ENCODE data around the gene MRPS9.

The MRPS9 gene

DNA sequence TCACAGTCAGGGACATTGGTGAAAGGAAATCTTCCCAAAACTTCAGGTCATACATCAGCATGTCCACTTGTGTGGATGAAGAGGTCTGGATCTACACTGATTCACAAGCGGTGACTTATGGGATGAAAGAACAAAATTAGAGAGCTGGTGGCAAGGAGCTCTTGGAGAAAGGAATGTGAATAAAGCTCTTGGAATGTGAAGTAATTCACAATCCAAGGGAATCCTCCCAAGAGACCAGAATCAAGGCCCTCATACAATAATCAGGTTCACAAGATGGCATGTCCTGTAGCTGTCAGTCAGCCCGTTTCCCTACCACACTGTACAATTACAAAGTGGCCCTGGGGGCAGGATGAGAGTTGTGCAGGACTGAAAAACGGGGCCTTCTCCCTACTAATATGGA lies 96.2 kb downstream of the MRPS9 start:
- no peaks in the 10 kb centered on the region for H3K36me3 Mint-ChIP-seq (ENCODE audit: insufficient read depth)
- H3K27ac Mint-ChIP-seq (ENCODE audit: low read depth): no peak overlapping the region
- ATAC-seq (replicated peaks; ENCODE audit: extremely low read depth, poor library complexity, severe bottlenecking): no peak
- peaks cover 10% of the 10 kb centered on the region for H3K27me3 Mint-ChIP-seq
- H3K4me3 Mint-ChIP-seq: no peak overlapping the region
- H3K4me1 Mint-ChIP-seq: no peaks in the 10 kb centered on the region
- no peaks in the 10 kb centered on the region for H3K9me3 Mint-ChIP-seq
- no peak for DNase-seq (ENCODE audit: low spot score in 2 of 2)

- Mint-ChIP-seq H3K9me3 (no peaks in the 10 kb centered on the region), H3K4me1 (no peaks in the 10 kb centered on the region), H3K27me3 (peaks cover 21% of the 10 kb centered on the region), H3K27ac (ENCODE audit: low read depth) (no peak overlapping the region), H3K36me3 (ENCODE audit: insufficient read depth) (no peaks in the 10 kb centered on the region), H3K4me3 (no peak overlapping the region)
- DNase-seq (ENCODE audit: low spot score in 2 of 2) (no peak), ATAC-seq (replicated peaks; ENCODE audit: extremely low read depth, poor library complexity, severe bottlenecking) (no peak)
Measured at GRCh38 chr2:105135436-105135835, 97.6 kb downstream of the MRPS9 start.

DNA sequence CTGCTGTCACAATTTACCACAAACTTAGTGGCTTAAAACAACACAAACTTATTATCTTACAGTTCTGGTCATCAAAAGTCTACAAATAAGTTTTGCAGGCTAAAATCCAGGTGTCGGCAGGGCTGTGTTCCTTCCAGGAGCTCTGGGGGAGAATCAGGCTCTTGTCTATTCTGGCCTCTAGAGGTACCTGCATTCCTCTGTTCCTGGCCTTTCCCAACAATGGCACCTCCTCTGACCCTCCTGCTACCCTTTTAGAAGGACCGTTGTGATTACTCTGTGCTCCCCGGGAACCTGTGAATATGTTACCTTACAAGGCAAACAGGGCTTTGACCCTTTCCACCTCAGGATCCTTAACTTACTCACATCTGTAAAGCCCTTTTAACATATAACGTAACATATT lies 98.5 kb downstream of the MRPS9 start:
- peaks cover 2% of the 10 kb centered on the region for H3K36me3 Mint-ChIP-seq (ENCODE audit: insufficient read depth)
- H3K4me3 Mint-ChIP-seq: no peak overlapping the region
- no peak for ATAC-seq (replicated peaks; ENCODE audit: extremely low read depth, poor library complexity, severe bottlenecking)
- no peaks in the 10 kb centered on the region for H3K4me1 Mint-ChIP-seq
- H3K27me3 Mint-ChIP-seq: peaks cover 25% of the 10 kb centered on the region
- no peak for DNase-seq (ENCODE audit: low spot score in 2 of 2)
- no peaks in the 10 kb centered on the region for H3K9me3 Mint-ChIP-seq
- H3K27ac Mint-ChIP-seq (ENCODE audit: low read depth): no peak overlapping the region

DNA sequence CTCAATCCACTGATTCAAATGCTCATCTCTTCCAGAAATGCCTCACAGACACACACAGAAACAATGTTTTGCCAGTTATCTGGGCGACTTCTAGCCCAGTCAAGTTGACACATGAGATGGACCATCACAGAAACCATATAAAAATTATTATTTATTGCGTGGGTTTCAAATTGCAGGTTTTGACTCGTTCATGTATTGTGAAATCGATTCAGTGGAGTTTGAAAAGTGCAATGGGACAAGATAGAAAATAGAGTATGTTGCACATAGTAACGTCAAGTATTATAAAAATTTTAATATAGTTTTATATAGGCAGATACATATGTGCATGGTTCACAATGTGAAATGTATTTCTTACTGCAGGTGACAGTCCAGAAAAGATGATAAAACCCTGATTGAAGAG lies 100.8 kb downstream of the MRPS9 start:
- Mint-ChIP-seq H3K27me3 (peaks cover 31% of the 10 kb centered on the region), H3K4me3 (no peak overlapping the region), H3K27ac (ENCODE audit: low read depth) (no peak overlapping the region), H3K4me1 (no peaks in the 10 kb centered on the region), H3K36me3 (ENCODE audit: insufficient read depth) (peaks cover 2% of the 10 kb centered on the region), H3K9me3 (no peaks in the 10 kb centered on the region)
- DNase-seq (ENCODE audit: low spot score in 2 of 2) (no peak), ATAC-seq (replicated peaks; ENCODE audit: extremely low read depth, poor library complexity, severe bottlenecking) (no peak)

DNA sequence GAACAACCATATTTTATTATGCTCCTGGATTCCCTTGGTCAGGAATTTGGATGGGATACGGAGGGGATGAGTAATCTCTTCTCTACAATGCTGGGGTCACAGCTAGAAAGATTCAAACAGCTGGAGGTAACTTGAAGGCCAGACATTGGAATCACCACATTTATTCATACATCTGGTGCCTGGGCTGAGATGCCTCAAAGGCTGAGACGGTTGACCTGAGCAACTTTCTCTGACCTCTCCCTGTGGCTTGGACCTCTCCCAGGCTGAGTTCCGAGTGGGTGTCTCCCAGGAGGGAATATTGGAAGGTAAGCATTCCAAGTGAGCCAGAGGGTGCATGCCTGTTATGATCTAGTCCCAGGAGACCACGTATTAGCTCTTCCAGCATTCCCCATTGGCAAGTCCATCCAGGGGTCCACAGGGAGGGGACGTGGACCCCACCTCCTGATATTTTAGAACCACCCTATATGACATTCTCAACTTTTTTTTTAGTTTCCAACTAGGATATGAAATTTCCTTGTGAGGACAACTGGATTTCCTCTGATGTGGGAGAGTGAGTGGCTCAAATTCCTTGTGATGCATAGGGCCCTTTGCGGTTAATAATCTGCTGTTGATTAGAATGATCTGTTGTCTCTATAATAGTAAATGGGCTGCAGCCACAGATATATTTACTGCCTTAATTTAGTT lies 101.8 kb downstream of the MRPS9 start:
- Mint-ChIP-seq H3K9me3 (no peaks in the 10 kb centered on the region), H3K27me3 (peaks cover 35% of the 10 kb centered on the region), H3K4me1 (peaks cover 4% of the 10 kb centered on the region), H3K4me3 (no peak overlapping the region), H3K27ac (ENCODE audit: low read depth) (no peak overlapping the region), H3K36me3 (ENCODE audit: insufficient read depth) (peaks cover 2% of the 10 kb centered on the region)
- DNase-seq (ENCODE audit: low spot score in 2 of 2) (no peak), ATAC-seq (replicated peaks; ENCODE audit: extremely low read depth, poor library complexity, severe bottlenecking) (no peak)

- no peak for DNase-seq (ENCODE audit: low spot score in 2 of 2)
- H3K27ac Mint-ChIP-seq (ENCODE audit: low read depth): no peak overlapping the region
- no peak for ATAC-seq (replicated peaks; ENCODE audit: extremely low read depth, poor library complexity, severe bottlenecking)
- H3K27me3 Mint-ChIP-seq: peaks cover 40% of the 10 kb centered on the region
- H3K9me3 Mint-ChIP-seq: no peaks in the 10 kb centered on the region
- peaks cover 2% of the 10 kb centered on the region for H3K36me3 Mint-ChIP-seq (ENCODE audit: insufficient read depth)
- no peak overlapping the region for H3K4me3 Mint-ChIP-seq
- H3K4me1 Mint-ChIP-seq: peaks cover 7% of the 10 kb centered on the region
Measured at GRCh38 chr2:105140240-105140568, 102.3 kb downstream of the MRPS9 start.

DNA sequence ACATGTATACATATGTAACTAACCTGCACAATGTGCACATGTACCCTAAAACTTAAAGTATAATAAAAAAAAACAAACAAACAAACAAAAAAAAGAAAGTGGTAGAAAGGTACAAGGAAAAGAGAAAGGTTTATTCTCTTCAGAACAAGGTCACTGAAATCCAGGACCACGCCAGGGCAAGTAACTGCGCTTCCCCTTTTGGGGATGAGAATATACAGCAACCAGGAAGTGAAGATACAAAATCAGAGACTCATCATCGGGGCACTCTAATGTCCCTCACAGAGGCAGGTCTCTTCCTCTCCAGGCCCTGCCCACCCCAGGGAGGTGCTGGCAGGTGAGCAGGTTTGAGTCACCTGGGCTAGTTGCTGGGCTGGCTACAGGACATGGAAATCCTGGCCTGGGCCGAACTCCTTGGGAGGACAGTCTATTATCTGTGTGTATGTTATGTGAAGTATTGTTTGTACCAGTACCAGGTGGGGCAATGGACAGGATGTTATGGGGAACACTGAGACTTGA lies 103.3 kb downstream of the MRPS9 start:
- no peak for ATAC-seq (replicated peaks; ENCODE audit: extremely low read depth, poor library complexity, severe bottlenecking)
- DNase-seq (ENCODE audit: low spot score in 2 of 2): no peak
- H3K36me3 Mint-ChIP-seq (ENCODE audit: insufficient read depth): peaks cover 2% of the 10 kb centered on the region
- H3K4me1 Mint-ChIP-seq: peaks cover 7% of the 10 kb centered on the region
- no peaks in the 10 kb centered on the region for H3K9me3 Mint-ChIP-seq
- H3K27me3 Mint-ChIP-seq: peaks cover 40% of the 10 kb centered on the region
- H3K27ac Mint-ChIP-seq (ENCODE audit: low read depth): no peak overlapping the region
- no peak overlapping the region for H3K4me3 Mint-ChIP-seq

DNA sequence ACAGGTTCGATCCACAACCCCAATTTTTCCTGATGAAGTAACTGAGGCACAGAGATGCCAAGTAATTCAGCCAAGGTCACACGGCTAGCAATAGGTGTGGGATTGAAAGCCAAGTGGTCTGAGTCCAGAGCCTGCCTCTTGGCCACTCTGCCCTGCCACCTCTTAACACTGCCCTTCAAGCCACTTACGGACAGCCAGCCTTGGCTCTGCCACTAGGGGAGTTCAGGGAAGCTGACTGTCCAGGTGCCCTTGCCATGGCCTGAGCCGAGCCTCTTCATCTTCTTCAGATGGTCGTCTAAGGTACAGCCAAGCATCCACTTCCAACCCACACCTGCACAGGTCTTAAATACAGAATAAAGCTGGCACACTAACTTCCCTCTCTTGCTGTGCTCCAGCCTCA lies 104.4 kb downstream of the MRPS9 start:
- peaks cover 2% of the 10 kb centered on the region for H3K36me3 Mint-ChIP-seq (ENCODE audit: insufficient read depth)
- H3K4me3 Mint-ChIP-seq: no peak overlapping the region
- H3K9me3 Mint-ChIP-seq: no peaks in the 10 kb centered on the region
- ATAC-seq (replicated peaks; ENCODE audit: extremely low read depth, poor library complexity, severe bottlenecking) (no peak), DNase-seq (ENCODE audit: low spot score in 2 of 2) (no peak)
- H3K27ac Mint-ChIP-seq (ENCODE audit: low read depth): no peak overlapping the region
- H3K4me1 Mint-ChIP-seq: peaks cover 7% of the 10 kb centered on the region
- H3K27me3 Mint-ChIP-seq: peaks cover 48% of the 10 kb centered on the region

DNA sequence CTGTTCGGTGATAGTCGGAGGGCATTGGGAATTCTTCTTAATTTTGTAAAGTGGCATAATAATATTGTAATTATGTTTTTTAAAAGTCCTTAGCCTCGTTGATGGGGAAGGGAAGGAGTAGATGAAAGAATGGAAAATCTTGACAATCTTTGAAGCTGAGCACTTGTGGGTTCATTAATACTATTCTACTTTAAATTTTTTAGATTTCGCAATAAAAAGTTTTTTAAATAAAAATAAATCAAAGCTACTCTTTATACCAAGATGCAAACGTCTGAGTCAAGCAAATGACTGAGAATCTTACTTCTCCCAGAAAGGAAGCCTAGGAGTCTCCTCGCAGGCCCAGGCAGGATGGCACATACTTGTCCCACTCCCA lies 105.2 kb downstream of the MRPS9 start:
- Mint-ChIP-seq H3K4me3 (peak overlapping the region; percentile 71), H3K27ac (ENCODE audit: low read depth) (no peak overlapping the region), H3K9me3 (no peaks in the 10 kb centered on the region), H3K36me3 (ENCODE audit: insufficient read depth) (peaks cover 2% of the 10 kb centered on the region), H3K27me3 (peaks cover 56% of the 10 kb centered on the region), H3K4me1 (peaks cover 7% of the 10 kb centered on the region)
- DNase-seq (ENCODE audit: low spot score in 2 of 2) (no peak), ATAC-seq (replicated peaks; ENCODE audit: extremely low read depth, poor library complexity, severe bottlenecking) (no peak)

DNA sequence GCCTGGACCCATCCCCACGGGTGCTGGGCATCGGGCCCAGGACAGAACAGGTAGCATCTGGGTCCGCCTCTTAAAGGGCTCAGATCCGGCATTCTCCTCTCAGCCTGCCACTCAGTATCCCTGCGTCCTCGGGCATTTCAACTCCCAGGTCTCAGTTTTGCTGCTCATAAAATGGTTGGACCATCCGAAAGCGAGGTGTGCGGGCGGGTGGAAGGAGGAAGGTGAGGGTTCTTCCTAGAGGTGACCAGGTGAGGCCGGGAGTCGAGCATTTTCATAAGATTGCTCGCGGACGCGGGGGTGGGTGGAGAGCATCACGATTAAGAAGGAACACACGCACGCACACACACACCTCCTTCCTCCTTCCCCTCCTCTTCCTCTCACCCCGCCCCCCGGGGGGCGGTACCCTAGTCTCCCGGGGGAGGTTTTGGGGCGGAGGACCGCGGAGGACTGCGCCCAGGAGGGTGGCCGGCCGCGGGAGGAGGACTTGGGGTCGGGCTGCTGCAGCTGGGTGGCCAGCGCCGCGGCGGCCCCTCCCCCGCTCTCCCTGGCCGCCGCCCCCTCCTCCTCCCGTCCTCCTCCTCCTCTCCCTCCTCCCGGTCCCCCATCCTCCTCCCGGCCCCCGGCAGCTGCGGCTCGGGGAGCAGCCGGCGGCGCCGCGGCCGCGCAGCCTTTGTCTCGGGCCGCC lies 105.7 kb downstream of the MRPS9 start:
- no peak for DNase-seq (ENCODE audit: low spot score in 2 of 2)
- Mint-ChIP-seq H3K27ac (ENCODE audit: low read depth) (no peak overlapping the region), H3K4me1 (peaks cover 7% of the 10 kb centered on the region), H3K36me3 (ENCODE audit: insufficient read depth) (peaks cover 2% of the 10 kb centered on the region), H3K27me3 (peaks cover 59% of the 10 kb centered on the region), H3K4me3 (peak overlapping the region; percentile 71), H3K9me3 (no peaks in the 10 kb centered on the region)
- ATAC-seq (replicated peaks; ENCODE audit: extremely low read depth, poor library complexity, severe bottlenecking): peak; percentile 38

DNA sequence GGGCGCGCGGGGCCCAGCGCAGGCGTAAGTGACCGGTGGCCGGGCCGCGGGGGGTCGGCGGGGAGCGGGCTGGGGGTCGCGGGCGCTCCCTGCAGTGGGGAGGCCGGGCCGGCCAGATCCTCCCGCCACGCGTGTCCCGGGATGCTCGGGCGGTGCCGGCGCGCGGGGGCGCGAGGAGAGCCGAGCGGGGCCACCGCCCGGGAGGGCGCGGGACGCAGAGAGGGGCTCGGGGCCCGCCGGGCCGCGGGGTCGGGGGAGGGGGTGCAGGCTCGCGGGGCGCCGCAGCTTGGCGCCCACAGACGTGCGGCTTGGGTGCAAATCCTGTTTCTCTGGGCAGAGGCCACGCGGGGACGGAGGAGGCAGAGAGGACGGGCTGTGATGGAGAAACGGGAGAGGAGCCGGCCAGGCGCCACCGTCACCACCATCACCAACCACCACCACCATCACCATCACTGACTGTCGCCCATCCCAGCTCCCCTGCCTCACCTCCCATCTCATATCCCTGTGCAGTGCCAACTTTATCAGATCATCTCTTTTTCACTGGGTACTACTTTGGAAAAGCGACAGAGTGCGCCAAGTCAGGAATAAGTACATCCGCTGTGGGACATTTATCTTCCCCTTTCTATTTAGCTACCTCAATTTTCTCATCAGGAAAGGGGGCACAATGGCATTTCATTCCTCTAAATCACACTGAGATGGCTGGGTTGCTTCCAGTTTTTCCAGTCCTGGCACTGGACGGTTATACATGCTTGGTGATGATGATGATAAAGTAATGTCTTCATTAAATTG lies 106.5 kb downstream of the MRPS9 start:
- no peaks in the 10 kb centered on the region for H3K9me3 Mint-ChIP-seq
- peaks cover 2% of the 10 kb centered on the region for H3K36me3 Mint-ChIP-seq (ENCODE audit: insufficient read depth)
- H3K4me1 Mint-ChIP-seq: peaks cover 7% of the 10 kb centered on the region
- H3K4me3 Mint-ChIP-seq: peak overlapping the region; percentile 80
- H3K27me3 Mint-ChIP-seq: peaks cover 58% of the 10 kb centered on the region
- DNase-seq (ENCODE audit: low spot score in 2 of 2): no peak
- H3K27ac Mint-ChIP-seq (ENCODE audit: low read depth): peak overlapping the region; percentile 44
- ATAC-seq (replicated peaks; ENCODE audit: extremely low read depth, poor library complexity, severe bottlenecking): no peak

DNA sequence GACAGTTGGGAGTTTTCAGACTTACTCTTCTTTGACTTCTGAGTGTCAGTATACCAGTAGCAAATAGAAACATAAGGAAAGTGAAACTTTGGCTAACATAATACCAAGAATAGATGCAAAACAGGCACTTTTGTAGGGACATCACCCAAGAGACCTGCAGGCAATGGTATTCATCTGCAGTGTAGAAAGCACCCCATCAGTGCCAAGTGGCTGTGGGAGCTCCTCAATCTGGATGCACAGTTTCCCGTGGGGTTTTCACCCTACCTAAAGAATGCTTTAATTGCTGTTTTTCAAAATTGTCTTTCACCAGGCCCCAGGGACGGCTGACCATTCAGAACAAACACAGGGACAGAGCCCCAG lies 107.1 kb downstream of the MRPS9 start:
- Mint-ChIP-seq H3K4me1 (peaks cover 7% of the 10 kb centered on the region), H3K4me3 (peak overlapping the region; percentile 80), H3K36me3 (ENCODE audit: insufficient read depth) (peaks cover 2% of the 10 kb centered on the region), H3K27ac (ENCODE audit: low read depth) (peak overlapping the region; percentile 44), H3K27me3 (peaks cover 52% of the 10 kb centered on the region), H3K9me3 (no peaks in the 10 kb centered on the region)
- ATAC-seq (replicated peaks; ENCODE audit: extremely low read depth, poor library complexity, severe bottlenecking): no peak
- no peak for DNase-seq (ENCODE audit: low spot score in 2 of 2)

DNA sequence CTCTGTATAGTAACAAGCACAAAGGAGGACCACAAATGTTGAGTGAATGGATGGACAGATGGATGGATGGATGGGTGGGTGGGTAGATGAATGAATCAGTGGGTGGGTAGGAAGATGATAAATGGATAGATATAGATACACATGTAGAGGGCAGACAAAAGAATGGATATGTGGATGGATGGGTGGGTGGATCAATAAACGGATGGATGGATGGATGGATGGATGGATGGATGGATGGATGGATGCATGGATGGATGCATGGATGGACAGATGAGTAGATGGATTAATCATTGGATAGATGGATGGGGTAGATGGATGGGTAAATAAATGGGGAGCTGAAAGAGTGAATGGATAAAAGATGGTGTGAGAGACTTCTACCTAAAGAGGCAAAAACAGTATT lies 111.4 kb downstream of the MRPS9 start:
- Mint-ChIP-seq H3K4me3 (no peak overlapping the region), H3K27me3 (peaks cover 51% of the 10 kb centered on the region), H3K9me3 (no peaks in the 10 kb centered on the region), H3K36me3 (ENCODE audit: insufficient read depth) (no peaks in the 10 kb centered on the region), H3K27ac (ENCODE audit: low read depth) (no peak overlapping the region), H3K4me1 (peaks cover 6% of the 10 kb centered on the region)
- DNase-seq (ENCODE audit: low spot score in 2 of 2): no peak
- ATAC-seq (replicated peaks; ENCODE audit: extremely low read depth, poor library complexity, severe bottlenecking): no peak

Data from central memory CD8-positive, alpha-beta T cell (primary cell).